Fibroblast of skin of back (primary cell): Measurements from ENCODE around the gene GLOD5.
"Not testable (repeated sequence)": the region's sequence is repeated elsewhere in the genome, so short reads cannot be mapped to it uniquely, and the experiment has no call there.

Experiments used
- DNase-seq: peaks from one replicate; pipeline ENCODE4 v3.0.0-alpha.2; 2013

Gene GLOD5

DNA sequence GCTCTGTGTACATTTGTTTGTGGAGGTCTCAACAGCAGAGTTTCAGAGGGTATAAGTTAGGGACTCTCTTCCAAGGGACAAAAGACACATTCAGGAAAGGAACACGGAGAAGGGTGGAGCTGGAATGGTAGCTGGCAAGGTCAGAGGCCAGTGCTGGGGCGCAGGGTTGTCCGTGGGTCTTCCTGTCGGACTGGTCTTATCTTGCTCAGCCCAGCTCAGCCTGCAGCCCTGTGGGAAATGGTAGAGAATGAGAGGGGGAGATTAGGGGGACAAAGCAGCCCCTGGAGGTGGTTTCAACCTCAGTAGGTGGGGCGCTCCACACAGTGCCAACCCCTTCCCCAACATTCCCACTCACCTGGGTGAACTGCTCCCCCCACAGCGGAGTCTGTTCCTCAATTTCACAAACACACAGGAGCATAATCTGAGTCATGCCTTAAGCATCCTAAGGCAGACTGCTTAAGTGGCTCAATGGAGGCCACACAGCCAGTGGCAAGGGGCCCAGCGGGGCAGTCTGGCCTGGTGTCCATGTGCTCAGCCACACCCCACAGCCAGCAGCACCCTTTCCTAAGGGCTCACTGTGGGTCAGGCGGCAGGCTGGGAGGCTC lies 33.5 kb downstream of the GLOD5 start:
- peak; percentile 34 for DNase-seq

DNA sequence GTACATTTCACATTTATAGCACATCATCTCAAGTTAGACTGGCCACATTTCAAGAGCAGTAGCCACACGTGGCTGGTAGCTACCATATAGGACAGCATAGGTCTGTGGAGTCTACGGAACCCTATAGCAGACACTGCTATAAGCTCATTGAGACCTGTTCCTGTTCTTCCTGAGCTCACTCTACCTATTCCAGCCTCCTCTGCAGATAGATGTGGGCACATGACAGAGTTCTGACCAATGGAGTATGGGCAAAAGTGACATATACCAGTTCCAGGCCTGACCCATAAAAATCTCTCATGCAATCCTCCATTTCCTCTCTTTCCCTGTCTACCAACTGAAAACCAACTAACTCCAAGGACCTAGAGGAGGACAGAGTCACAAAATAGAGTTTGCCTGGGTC lies 36.8 kb downstream of the GLOD5 start:
- DNase-seq = no peak

DNA sequence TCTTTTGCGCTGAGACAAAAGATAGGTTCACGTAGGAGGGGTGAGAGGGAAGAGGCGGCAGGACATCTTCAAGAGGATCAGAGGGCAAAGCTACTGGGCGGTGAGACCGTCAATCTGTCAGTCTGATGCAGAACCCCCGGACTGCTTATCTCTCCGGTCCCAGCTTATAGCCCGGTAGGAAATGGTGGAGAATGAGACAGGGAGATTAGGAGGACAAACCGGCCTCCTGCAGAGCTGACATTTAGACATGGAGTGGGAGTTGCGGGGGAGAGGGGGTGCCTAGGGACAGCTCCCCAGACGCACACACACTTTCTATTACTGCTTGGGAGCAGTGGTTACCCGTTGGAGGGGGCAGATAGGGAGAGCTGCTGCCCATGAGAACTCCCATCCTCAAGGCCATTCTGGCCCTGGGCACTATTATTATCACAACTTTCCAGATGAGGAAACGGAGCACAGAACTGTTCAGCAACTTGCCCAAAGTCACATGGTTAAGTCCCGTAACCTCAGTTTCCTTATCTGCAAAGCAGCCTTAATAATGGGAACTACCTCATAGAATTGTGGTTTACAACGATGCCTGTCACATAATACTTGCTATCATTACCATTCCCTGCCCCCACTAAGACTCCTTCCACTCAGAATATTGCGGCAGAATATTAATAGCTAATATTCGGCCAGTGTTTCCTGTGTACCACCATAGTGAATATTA lies 39.2 kb downstream of the GLOD5 start:
- no peak for DNase-seq

DNA sequence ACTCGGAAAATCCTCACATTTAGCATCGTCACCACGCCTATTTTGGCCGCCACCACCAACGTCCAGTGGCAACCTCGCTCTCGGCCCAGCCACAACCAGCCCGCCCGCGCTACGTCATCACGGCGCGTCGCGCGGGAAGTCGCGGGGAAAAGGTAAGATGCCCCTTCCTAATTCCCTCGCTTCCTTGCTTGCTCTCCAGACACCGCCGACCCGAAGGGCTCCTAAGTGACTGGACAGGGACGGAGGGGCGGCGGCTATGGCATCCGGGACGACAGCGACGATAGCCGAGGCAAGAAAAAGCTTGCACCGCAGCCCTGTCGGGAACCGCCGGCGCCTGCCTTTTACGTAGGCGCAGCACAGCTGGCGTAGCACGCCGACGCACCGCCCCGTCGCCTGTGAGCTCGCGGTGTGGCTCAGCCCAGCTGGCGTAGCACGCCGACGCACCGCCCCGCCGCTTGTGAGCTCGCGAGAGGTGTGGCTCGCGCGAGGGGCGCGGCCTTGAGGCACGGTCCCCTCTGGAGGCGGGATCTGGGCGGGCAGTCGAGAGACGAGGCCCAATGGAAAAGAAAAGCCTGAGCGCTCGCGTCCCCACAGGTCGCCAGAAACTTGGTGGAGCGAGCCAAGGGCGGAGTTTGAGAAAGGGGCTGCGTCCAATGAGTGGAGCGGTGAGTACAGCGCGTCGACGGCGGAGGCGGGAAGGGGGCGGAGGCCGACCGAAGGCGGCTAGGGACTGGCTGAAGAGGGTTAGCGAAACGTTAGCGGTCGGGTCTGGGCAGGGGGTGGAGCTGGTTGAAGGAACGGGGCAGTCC lies 39.9 kb downstream of the GLOD5 start, which contains the start of gene HDAC6:
TSS of gene HDAC6 (plus strand) at position 788 of the 809 bp plus-strand sequence. CDS start 626 bp downstream, outside the sequence.
- DNase-seq = peak; percentile 98

- DNase-seq = peak; percentile 86
Observed at GRCh38 chrX:48802089-48802904, 40.8 kb downstream of the GLOD5 start.

- DNase-seq = no peak
Observed at GRCh38 chrX:48802905-48803200, 41.3 kb downstream of the GLOD5 start.

DNA sequence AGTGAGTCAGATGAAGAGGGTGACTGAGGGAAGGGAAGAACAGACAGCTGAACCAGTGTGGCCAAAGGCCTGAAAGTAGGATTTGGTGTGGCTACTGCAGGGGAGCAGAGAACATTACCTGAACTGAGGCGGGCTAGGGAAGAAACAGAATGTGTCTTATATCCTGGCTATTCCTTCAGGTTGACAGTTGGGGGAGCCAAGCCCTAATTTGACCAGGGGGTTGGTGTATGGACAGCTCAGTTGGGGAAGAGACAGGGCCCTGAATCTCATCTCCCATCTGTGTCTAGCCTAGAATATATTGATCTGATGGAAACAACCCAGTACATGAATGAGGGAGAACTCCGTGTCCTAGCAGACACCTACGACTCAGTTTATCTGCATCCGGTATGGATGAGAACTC lies 44.5 kb downstream of the GLOD5 start:
- no peak for DNase-seq

GRCh38 chrX:48813644-48814043 lies 52.1 kb downstream of the GLOD5 start:
- no peak for DNase-seq

DNA sequence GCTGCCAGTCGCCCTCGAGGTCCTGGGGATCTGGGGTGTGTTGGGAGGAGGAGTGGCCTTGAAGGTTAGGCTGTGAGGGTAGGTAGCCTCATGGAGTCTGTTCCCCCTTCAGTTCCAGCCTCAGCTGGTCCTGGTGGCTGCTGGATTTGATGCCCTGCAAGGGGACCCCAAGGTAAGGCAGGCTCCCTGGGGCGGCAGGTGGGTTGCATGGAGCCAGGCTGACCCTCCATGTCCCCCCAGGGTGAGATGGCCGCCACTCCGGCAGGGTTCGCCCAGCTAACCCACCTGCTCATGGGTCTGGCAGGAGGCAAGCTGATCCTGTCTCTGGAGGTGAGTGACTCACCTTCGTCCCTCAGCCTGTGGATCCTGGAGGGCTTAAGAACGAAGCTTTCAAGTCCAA lies 53.2 kb downstream of the GLOD5 start:
- DNase-seq = no peak

DNA sequence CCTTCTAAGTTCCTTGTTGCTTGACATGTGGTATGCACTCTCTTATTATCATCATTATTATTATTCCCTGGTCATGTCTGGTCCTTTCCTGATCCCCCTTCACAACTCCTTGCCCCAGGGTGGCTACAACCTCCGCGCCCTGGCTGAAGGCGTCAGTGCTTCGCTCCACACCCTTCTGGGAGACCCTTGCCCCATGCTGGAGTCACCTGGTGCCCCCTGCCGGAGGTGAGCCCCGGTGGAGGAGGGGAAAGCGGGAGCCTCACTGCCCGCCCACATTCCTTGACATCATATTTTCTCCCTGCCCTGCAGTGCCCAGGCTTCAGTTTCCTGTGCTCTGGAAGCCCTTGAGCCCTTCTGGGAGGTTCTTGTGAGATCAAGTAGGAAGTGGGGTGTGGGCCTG lies 53.7 kb downstream of the GLOD5 start:
- DNase-seq = no peak

GRCh38 chrX:48816014-48816810 lies 54.7 kb downstream of the GLOD5 start:
- no peak for DNase-seq

- DNase-seq = no peak
Observed at GRCh38 chrX:48818098-48818497, 56.6 kb downstream of the GLOD5 start.

DNA sequence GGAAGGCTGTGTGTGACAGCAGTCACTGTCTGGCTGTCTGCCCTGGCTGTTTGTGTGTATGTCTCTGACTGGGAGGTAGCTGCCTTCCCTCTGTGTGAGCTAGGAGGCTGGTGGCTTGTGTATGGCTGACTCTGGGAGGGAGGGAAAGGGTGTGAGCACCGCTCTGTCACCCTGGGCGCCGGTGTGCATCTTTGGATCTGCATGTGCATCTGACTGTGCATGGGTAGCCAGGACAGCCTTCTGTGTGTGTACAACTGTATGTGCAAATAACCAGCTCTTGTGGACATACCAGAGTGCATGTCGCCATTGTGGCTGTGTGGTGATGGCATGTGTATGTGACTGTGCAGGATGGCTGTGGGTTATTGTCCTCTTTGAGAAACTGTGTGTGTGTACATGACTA lies 57.3 kb downstream of the GLOD5 start:
- DNase-seq = no peak

GRCh38 chrX:48819394-48819793 lies 57.8 kb downstream of the GLOD5 start:
- DNase-seq = not testable (repeated sequence)

GRCh38 chrX:48823053-48823452 lies 61.5 kb downstream of the GLOD5 start:
- no peak for DNase-seq
